IMR-90 (cell line): ENCODE data around the gene NREP. TPM values are rescaled to one million over a fixed set of nuclear protein-coding genes. Genes with fewer than 3 reads are reported as not detected.

Experiments used
- ATAC-seq: fragments of 200-7000 bp; cut with Tn5 transposase; 2 replicates; pipeline ENCODE4 v1.9.1; 2020; ENCODE audit warnings: low read depth, mild to moderate bottlenecking, moderate library complexity
- BruUV-seq: library from RNA; stranded (reverse); fragments of 400-500 nt; replicated peaks from 2 replicates; lab custom pipeline; 2021; lab: Mats Ljungman, UMichigan
- CTCF ChIA-PET: fragments of 300-600 bp; formaldehyde crosslinking; extraction: SDS; loops from one replicate; lab custom pipeline; 2021; ENCODE audit warnings: antibody characterized with exemption; lab: Yijun Ruan, JAX
- POLR2A ChIA-PET: fragments of 300-600 bp; sonication (Branson Sonifier 250); formaldehyde crosslinking; loops from one replicate; lab custom pipeline; 2022; ENCODE audit warnings: antibody characterized with exemption; ENCODE audit not compliant: unreplicated experiment; lab: Charles Lee
- DNase-seq: peaks from one replicate; pipeline ENCODE4 v3.0.0; 2013
- H2AFZ ChIP-seq: replicated peaks from 2 replicates; pipeline ENCODE3; 2013; ENCODE audit warnings: low read length, mild to moderate bottlenecking; ENCODE audit not compliant: poor library complexity
- H2AK5ac ChIP-seq: 2 replicates; pipeline ENCODE4 v1.6.1; 2013; ENCODE audit warnings: low read depth, low read length, inconsistent platforms
- H2AK9ac ChIP-seq: replicated peaks from 2 replicates; pipeline ENCODE3; 2013; ENCODE audit warnings: mild to moderate bottlenecking, low read depth, low read length, moderate library complexity; ENCODE audit not compliant: poor library complexity
- H2BK120ac ChIP-seq: 2 replicates; pipeline ENCODE4 v1.6.1; 2013; ENCODE audit warnings: low read depth, low read length, inconsistent platforms
- H2BK15ac ChIP-seq: 3 replicates; pipeline ENCODE4 v1.6.1; 2013; ENCODE audit warnings: low read depth, low read length, inconsistent platforms
- H2BK20ac ChIP-seq: 2 replicates; pipeline ENCODE4 v1.6.1; 2013; ENCODE audit warnings: low read depth, mild to moderate bottlenecking, inconsistent platforms, low read length, moderate library complexity
- H2BK5ac ChIP-seq: 2 replicates; pipeline ENCODE4 v1.6.1; 2013; ENCODE audit warnings: mild to moderate bottlenecking, low read depth, low read length, inconsistent platforms; ENCODE audit not compliant: poor library complexity, severe bottlenecking
- H3K14ac ChIP-seq: replicated peaks from 2 replicates; pipeline ENCODE4 v1.6.1; 2013; ENCODE audit warnings: low read depth, low read length, inconsistent platforms
- H3K18ac ChIP-seq: 2 replicates; pipeline ENCODE4 v1.6.1; 2013; ENCODE audit warnings: low read depth, low read length, control low read depth
- H3K23ac ChIP-seq: 2 replicates; pipeline ENCODE4 v1.6.1; 2013; ENCODE audit warnings: low read depth, low read length, inconsistent platforms
- H3K27ac ChIP-seq: 2 replicates; pipeline ENCODE4 v1.5.1; 2013; ENCODE audit warnings: mild to moderate bottlenecking, control low read depth, low read length; ENCODE audit not compliant: insufficient read depth
- H3K27me3 ChIP-seq: 2 replicates; pipeline ENCODE4 v1.6.1; 2013; ENCODE audit warnings: low read length; ENCODE audit not compliant: control insufficient read depth, insufficient read depth
- H3K36me3 ChIP-seq: 2 replicates; pipeline ENCODE4 v1.6.1; 2013; ENCODE audit warnings: low read length, mixed read lengths; ENCODE audit not compliant: control insufficient read depth, insufficient read depth
- H3K4ac ChIP-seq: 2 replicates; pipeline ENCODE4 v1.6.1; 2013; ENCODE audit warnings: low read depth, low read length, inconsistent platforms
- H3K4me1 ChIP-seq: 2 replicates; pipeline ENCODE4 v1.6.1; 2013; ENCODE audit warnings: low read length, mixed read lengths; ENCODE audit not compliant: control insufficient read depth, insufficient read depth
- H3K4me2 ChIP-seq: 2 replicates; pipeline ENCODE4 v1.6.1; 2013; ENCODE audit warnings: low read depth, mild to moderate bottlenecking, control low read depth, low read length, moderate library complexity
- H3K4me3 ChIP-seq: 2 replicates; pipeline ENCODE4 v1.5.1; 2013; ENCODE audit warnings: low read depth, mild to moderate bottlenecking, control low read depth, low read length, moderate library complexity; ENCODE audit not compliant: insufficient read depth
- H3K56ac ChIP-seq: 2 replicates; pipeline ENCODE4 v1.6.1; 2013; ENCODE audit warnings: low read length, inconsistent platforms; ENCODE audit not compliant: insufficient read depth; ENCODE audit errors: extremely low read depth
- H3K79me1 ChIP-seq, 2 experiments: 2 replicates each; pipeline ENCODE4 v1.6.1; 2013; ENCODE audit warnings: low read length in 2 of 2, inconsistent platforms in 1 of 2, low read depth in 1 of 2
- H3K9ac ChIP-seq: 2 replicates; pipeline ENCODE4 v1.6.1; 2013; ENCODE audit warnings: low read depth, low read length, control low read depth
- H3K9me1 ChIP-seq: 2 replicates; pipeline ENCODE4 v1.6.1; 2013; ENCODE audit warnings: low read length, inconsistent platforms; ENCODE audit not compliant: insufficient read depth
- H3K9me3 ChIP-seq: 2 replicates; pipeline ENCODE4 v1.6.1; 2013; ENCODE audit warnings: low read length; ENCODE audit not compliant: control insufficient read depth, insufficient read depth
- H4K20me1 ChIP-seq: 2 replicates; pipeline ENCODE4 v1.6.1; 2013; ENCODE audit warnings: low read length, inconsistent platforms; ENCODE audit not compliant: insufficient read depth
- H4K5ac ChIP-seq: 2 replicates; pipeline ENCODE4 v1.6.1; 2013; ENCODE audit warnings: mild to moderate bottlenecking, low read depth, low read length, control low read depth
- H4K8ac ChIP-seq, 2 experiments: 2 replicates each; pipeline ENCODE4 v1.6.1; 2013; ENCODE audit warnings: low read depth in 2 of 2, low read length in 2 of 2, control low read depth in 1 of 2, inconsistent platforms in 1 of 2
- H4K91ac ChIP-seq: 2 replicates; pipeline ENCODE4 v1.6.1; 2013; ENCODE audit warnings: low read depth, low read length, inconsistent platforms; ENCODE audit not compliant: insufficient read depth
- BHLHE40 ChIP-seq: fragments of 150-350 bp; IDR thresholded peaks from 2 replicates; pipeline ENCODE4 v1.6.1; 2016; ENCODE audit warnings: mild to moderate bottlenecking, low read depth, low read length
- CEBPB ChIP-seq: IDR thresholded peaks from 2 replicates; pipeline ENCODE4 v1.6.1; 2012; ENCODE audit warnings: low read depth, low read length, improper control_type of control experiment
- CHD1 ChIP-seq: IDR thresholded peaks from 2 replicates; pipeline ENCODE4 v1.6.1; 2012; ENCODE audit warnings: low read depth, low read length, improper control_type of control experiment
- CTCF ChIP-seq: conservative IDR thresholded peaks from 2 replicates; pipeline ENCODE4 v1.5.1; 2012; ENCODE audit warnings: mild to moderate bottlenecking, low read depth, low read length, improper control_type of control experiment
- ELK1 ChIP-seq: fragments of 150-350 bp; IDR thresholded peaks from 2 replicates; pipeline ENCODE4 v1.6.1; 2016; ENCODE audit warnings: low read depth, mild to moderate bottlenecking, low read length, moderate library complexity, borderline replicate concordance
- FOS ChIP-seq: fragments of 150-350 bp; IDR thresholded peaks from 2 replicates; pipeline ENCODE4 v1.6.1; 2016; ENCODE audit warnings: low read depth, low read length
- MAZ ChIP-seq: IDR thresholded peaks from 2 replicates; pipeline ENCODE4 v1.6.1; 2012; ENCODE audit warnings: low read depth, mild to moderate bottlenecking, low read length, improper control_type of control experiment, moderate library complexity, borderline replicate concordance
- MXI1 ChIP-seq: IDR thresholded peaks from 2 replicates; pipeline ENCODE4 v1.6.1; 2012; ENCODE audit warnings: low read depth, mild to moderate bottlenecking, low read length, moderate library complexity, borderline replicate concordance
- NFE2L2 ChIP-seq: fragments of 150-350 bp; IDR thresholded peaks from 2 replicates; pipeline ENCODE4 v1.6.1; 2016; ENCODE audit warnings: low read depth, mild to moderate bottlenecking, low read length
- POLR2A ChIP-seq: IDR thresholded peaks from 2 replicates; pipeline ENCODE4 v1.6.1; 2012; ENCODE audit warnings: mild to moderate bottlenecking, low read depth, low read length
- RCOR1 ChIP-seq: IDR thresholded peaks from 2 replicates; pipeline ENCODE4 v1.6.1; 2012; ENCODE audit warnings: mild to moderate bottlenecking, low read length, improper control_type of control experiment; ENCODE audit not compliant: insufficient replicate concordance
- SMC3 ChIP-seq: fragments of 150-350 bp; IDR thresholded peaks from 2 replicates; pipeline ENCODE4 v1.6.1; 2016; ENCODE audit warnings: low read depth, mild to moderate bottlenecking, antibody characterized with exemption, low read length, moderate library complexity
- USF2 ChIP-seq: fragments of 150-350 bp; IDR thresholded peaks from 2 replicates; pipeline ENCODE4 v1.6.1; 2017; ENCODE audit warnings: mild to moderate bottlenecking, antibody characterized with exemption, low read length, low read depth
- WGBS, 2 experiments: methylation state at CpG; one replicate each; pipeline versions ENCODE4 v1.1.5 to v1.1.7; 2013; ENCODE audit warnings: missing lambda C conversion rate in 2 of 2; ENCODE audit not compliant: insufficient read length in 1 of 2; ENCODE audit errors: extremely low coverage in 2 of 2; 5-methylcytosine and 5-hydroxymethylcytosine counted together
- dilution Hi-C: fragments of 300-500 bp; cut with HindIII; formaldehyde crosslinking; loops from one replicate; pipeline ENCODE4 v1.14.3; 2018; ENCODE audit warnings: low sequenced_read_pairs; ENCODE audit not compliant: unreplicated experiment
- in situ Hi-C: fragments of 300-500 bp; cut with MboI; formaldehyde crosslinking; loops from 3 replicates; pipeline ENCODE4 v1.14.3; 2019; ENCODE audit warnings: low sequenced_read_pairs, inconsistent platforms, mixed read lengths
- intact Hi-C: fragments of 100-400 bp; cut with micrococcal nuclease; formaldehyde crosslinking; loops from 2 replicates; pipeline ENCODE4 v1.10.0; 2022
- polyA plus RNA-seq, 3 experiments: library from polyadenylated mRNA; depleted of rRNA; stranded (reverse); fragments of >200 nt; gene quantifications; 2 replicates each; pipeline ENCODE4 v1.2.3, GENCODE V29; 2012; ENCODE audit warnings: low replicate concordance in 1 of 3
- total RNA-seq: library from RNA; depleted of rRNA; stranded (reverse); fragments of >200 nt; gene quantifications from 2 replicates; pipeline ENCODE4 v1.2.3, GENCODE V29; 2012

The NREP gene
- total and polyA plus RNA-seq, 2 of the 4 experiments (the other 2 are of a cell fraction) = 178 to 277 TPM

GRCh38 chr5:111695991-111696390 lies 61.0 kb downstream of the NREP start:
- H4K20me1 ChIP-seq = no peaks in the 10 kb centered on the region
- no peaks in the 10 kb centered on the region for H3K36me3 ChIP-seq
- H3K27me3 ChIP-seq = no peaks in the 10 kb centered on the region
- no peak overlapping the region for H2BK120ac ChIP-seq
- H4K91ac ChIP-seq = no peak overlapping the region
- ATAC-seq (no peak), DNase-seq (no peak)
- H3K4me1 ChIP-seq = peaks cover 2% of the 10 kb centered on the region; the same call in 1 of the 2 replicates
- no peak overlapping the region for H3K9ac ChIP-seq
- ChIA-PET CTCF (no interaction called here), POLR2A (no interaction called here)
- BruUV-seq = no TSS peak
- TF ChIP-seq BHLHE40 (no peak), SMC3 (no peak), POLR2A (no peak), ELK1 (no peak), RCOR1 (no peak), CEBPB (no peak), CTCF (no peak), CHD1 (no peak), FOS (no peak), MAZ (no peak), NFE2L2 (no peak), MXI1 (no peak), USF2 (no peak)
- intact Hi-C loops (no loop called here), dilution Hi-C loops (no loop called here), in situ Hi-C loops (no loop called here)
- H3K9me3 ChIP-seq = no peaks in the 10 kb centered on the region
- H4K8ac ChIP-seq = no peak overlapping the region
- H3K4me3 ChIP-seq = no peak overlapping the region
- no peaks in the 10 kb centered on the region for H3K9me1 ChIP-seq
- no peak overlapping the region for H4K5ac ChIP-seq
- no peak overlapping the region for H2BK15ac ChIP-seq
- no peak overlapping the region for H3K56ac ChIP-seq
- no peak overlapping the region for H3K4ac ChIP-seq
- H2BK20ac ChIP-seq = no peak overlapping the region
- no peak overlapping the region for H2AK5ac ChIP-seq
- H3K18ac ChIP-seq = no peak overlapping the region
- no peak overlapping the region for H2AFZ ChIP-seq
- H2AK9ac ChIP-seq = no peak overlapping the region
- no peak overlapping the region for H3K14ac ChIP-seq
- no peak overlapping the region for H2BK5ac ChIP-seq
- H3K27ac ChIP-seq = no peak overlapping the region
- no peaks in the 10 kb centered on the region for H3K79me1 ChIP-seq
- no peak overlapping the region for H3K4me2 ChIP-seq
- no peak overlapping the region for H3K23ac ChIP-seq
- no CpG with 5 or more reads among the region's 1 CpG for WGBS, 2 experiments
